Endothelial cell of umbilical vein (primary cell): Measurements from ENCODE around the gene VLDLR. TPM values are rescaled to one million over a fixed set of nuclear protein-coding genes. Genes with fewer than 3 reads are reported as not detected.

ENCODE experiments used
- BruUV-seq: library from RNA; stranded (reverse); fragments of 400-500 nt; replicated peaks from 2 replicates; lab custom pipeline; 2021; lab: Mats Ljungman, UMichigan
- CTCF ChIA-PET: fragments of 300-600, 350-600 bp; sonication (Branson Sonifier 250); formaldehyde crosslinking; loops from one replicate; lab custom pipeline; 2021; ENCODE audit warnings: antibody characterized with exemption, inconsistent platforms; lab: Charles Lee
- POLR2A ChIA-PET: fragments of 300-600, 350-600 bp; sonication (Branson Sonifier 250); formaldehyde crosslinking; loops from one replicate; lab custom pipeline; 2021; ENCODE audit warnings: antibody characterized with exemption, inconsistent platforms; lab: Charles Lee
- DNase-seq: peaks from one replicate; pipeline ENCODE4 v3.0.0-alpha.2; 2011; ENCODE audit warnings: low read depth, low spot score
- FAIRE-seq: peaks from 2 replicates; lab custom pipeline; 2011; peaks lifted over from hg19 to GRCh38; lab: Jason Lieb, UNC
- H2AFZ ChIP-seq: 2 replicates; pipeline ENCODE4 v1.6.0; 2012; ENCODE audit warnings: low read depth, low read length, control low read depth, inconsistent platforms
- H3K27ac ChIP-seq: 2 replicates; pipeline ENCODE4 v1.5.1; 2011; ENCODE audit warnings: low read depth, mild to moderate bottlenecking, control low read depth, low read length, moderate library complexity; ENCODE audit not compliant: insufficient read depth
- H3K27me3 ChIP-seq, 2 experiments: 2 replicates each; pipeline versions ENCODE4 v1.6.0 to v1.6.1; 2011; ENCODE audit warnings: low read length in 2 of 2, mixed read lengths in 1 of 2; ENCODE audit not compliant: control insufficient read depth in 2 of 2, insufficient read depth in 2 of 2
- H3K36me3 ChIP-seq, 2 experiments: 2 replicates in 1 of 2; 3 replicates in 1 of 2; pipeline ENCODE4 v1.5.1; 2011; ENCODE audit warnings: low read length in 2 of 2, mild to moderate bottlenecking in 1 of 2, moderate library complexity in 1 of 2; ENCODE audit not compliant: control insufficient read depth in 2 of 2, insufficient read depth in 2 of 2; ENCODE audit errors: extremely low read depth in 1 of 2
- H3K4me1 ChIP-seq: 3 replicates; pipeline ENCODE4 v1.5.1; 2011; ENCODE audit warnings: mild to moderate bottlenecking, low read length; ENCODE audit not compliant: control insufficient read depth, insufficient read depth; ENCODE audit errors: extremely low read depth
- H3K4me2 ChIP-seq: 2 replicates; pipeline ENCODE4 v1.6.1; 2011; ENCODE audit warnings: low read length, control low read depth, mixed read lengths; ENCODE audit not compliant: insufficient read depth
- H3K4me3 ChIP-seq, 3 experiments: fragments of 200-600 bp in 1 of 3; sonication (generic), shearing (Covaris generic) in 1 of 3; replicated peaks in 1 of 3; 2 replicates each; pipeline ENCODE4 v1.5.1; 2011 to 2016; ENCODE audit warnings: control low read depth in 3 of 3, low read length in 3 of 3, mild to moderate bottlenecking in 2 of 3, inconsistent platforms in 1 of 3, low read depth in 1 of 3, moderate library complexity in 1 of 3; ENCODE audit not compliant: insufficient read depth in 1 of 3
- H3K79me2 ChIP-seq: 2 replicates; pipeline ENCODE4 v1.6.0; 2012; ENCODE audit warnings: low read length, inconsistent platforms; ENCODE audit not compliant: control insufficient read depth, insufficient read depth
- H3K9ac ChIP-seq: replicated peaks from 2 replicates; pipeline ENCODE3; 2011; ENCODE audit warnings: low read length, control low read depth; ENCODE audit not compliant: insufficient read depth; ENCODE audit errors: extremely low read depth
- H3K9me1 ChIP-seq: replicated peaks from 3 replicates; pipeline ENCODE4 v1.6.0; 2011; ENCODE audit warnings: mild to moderate bottlenecking, low read length; ENCODE audit not compliant: control insufficient read depth, insufficient read depth; ENCODE audit errors: extremely low read depth
- H3K9me3 ChIP-seq: replicated peaks from 2 replicates; pipeline ENCODE4 v1.5.1; 2012; ENCODE audit warnings: low read length, inconsistent platforms; ENCODE audit not compliant: control insufficient read depth, insufficient read depth
- H4K20me1 ChIP-seq: replicated peaks from 2 replicates; pipeline ENCODE3; 2011; ENCODE audit warnings: mild to moderate bottlenecking, low read length; ENCODE audit not compliant: control insufficient read depth, insufficient read depth; ENCODE audit errors: extremely low read depth
- CTCF ChIP-seq, 2 donors: IDR thresholded peaks; 1 replicate in 1 of 2; 2 replicates in 1 of 2; pipeline ENCODE4 v1.5.1; 2011; ENCODE audit warnings: low read length in 2 of 2, mild to moderate bottlenecking in 2 of 2, moderate library complexity in 2 of 2, control low read depth in 1 of 2, inconsistent platforms in 1 of 2, low read depth in 1 of 2; ENCODE audit not compliant: insufficient read depth in 1 of 2; ENCODE audit errors: extremely low read depth in 1 of 2
- EZH2 ChIP-seq: IDR thresholded peaks from 2 replicates; pipeline ENCODE4 v1.6.1; 2012; ENCODE audit warnings: borderline replicate concordance, low read depth, mild to moderate bottlenecking, moderate library complexity, low read length, inconsistent platforms; ENCODE audit not compliant: severe bottlenecking
- FOS ChIP-seq: IDR thresholded peaks from 2 replicates; pipeline ENCODE4 v1.6.1; 2011; ENCODE audit warnings: mild to moderate bottlenecking, low read length, moderate library complexity, borderline replicate concordance; ENCODE audit not compliant: insufficient read depth
- GATA2 ChIP-seq: IDR thresholded peaks from 2 replicates; pipeline ENCODE4 v1.7.0; 2011; ENCODE audit warnings: low read depth, mild to moderate bottlenecking, moderate library complexity, mixed read lengths, low read length; ENCODE audit not compliant: insufficient read length, insufficient read depth
- JUN ChIP-seq: IDR thresholded peaks from 2 replicates; pipeline ENCODE4 v1.6.1; 2011; ENCODE audit warnings: borderline replicate concordance, low read depth; ENCODE audit not compliant: insufficient read length, insufficient read depth
- MAX ChIP-seq: IDR thresholded peaks from 2 replicates; pipeline ENCODE4 v1.6.1; 2011; ENCODE audit not compliant: insufficient read depth, insufficient read length
- MYC ChIP-seq: IDR thresholded peaks from one replicate; pipeline ENCODE4 v1.6.1; 2011; ENCODE audit warnings: mild to moderate bottlenecking, low read depth, low read length
- POLR2A ChIP-seq: IDR thresholded peaks from 2 replicates; pipeline ENCODE4 v1.6.1; 2012; ENCODE audit warnings: low read depth, mild to moderate bottlenecking, control low read depth, low read length
- POLR2AphosphoS5 ChIP-seq: IDR thresholded peaks from 2 replicates; pipeline ENCODE4 v1.6.1; 2012; ENCODE audit warnings: low read depth, mild to moderate bottlenecking, control low read depth, low read length, moderate library complexity; ENCODE audit not compliant: insufficient read depth
- dilution Hi-C: fragments of 300-500 bp; cut with MboI; formaldehyde crosslinking; loops from one replicate; pipeline ENCODE4 v1.15.0; 2019; ENCODE audit warnings: low sequenced_read_pairs; ENCODE audit not compliant: extremely low pct_ligation_motif_present
- intact Hi-C: fragments of 100-400 bp; cut with micrococcal nuclease; formaldehyde crosslinking; loops from one replicate; pipeline ENCODE4 v1.10.0; 2022
- polyA plus RNA-seq, 4 experiments: library from polyadenylated mRNA; depleted of rRNA in 3 of 4; stranded (reverse) in 3 of 4; unstranded in 1 of 4; fragments of >200 nt; gene quantifications; 2 replicates each; pipeline versions ENCODE4 v1.2.1 to v1.2.3, GENCODE V29; 2011 to 2012; ENCODE audit warnings: missing spikeins in 1 of 4
- total RNA-seq: library from RNA; stranded (reverse); gene quantifications from 2 replicates; pipeline ENCODE4 v1.2.3, GENCODE V29; 2021

VLDLR gene
- total and polyA plus RNA-seq, 2 donors (not counting 3 experiments of a cell fraction or from before 2014, with no cell fraction given): 0.47 to 2.5 TPM

GRCh38 chr9:2613730-2614271 lies 7.8 kb upstream of the VLDLR start:
- Histone ChIP-seq H3K4me2 (no peak overlapping the region), H3K36me3 (no peaks in the 10 kb centered on the region), H3K27me3 (peaks cover 5% of the 10 kb centered on the region in 2 experiments), H3K9me3 (no peaks in the 10 kb centered on the region), H3K4me1 (no peaks in the 10 kb centered on the region), H3K9ac (no peak overlapping the region), H3K79me2 (no peaks in the 10 kb centered on the region), H2AFZ (no peak overlapping the region), H3K9me1 (no peaks in the 10 kb centered on the region), H4K20me1 (no peaks in the 10 kb centered on the region), H3K27ac (no peak overlapping the region), H3K4me3 (no peak overlapping the region)
- POLR2A ChIA-PET: no interaction called here
- FAIRE-seq (no peak), DNase-seq (no peak)
- intact Hi-C loops: no loop called here
- dilution Hi-C loops: no loop called here
- TF ChIP-seq POLR2AphosphoS5 (no peak), POLR2A (no peak), EZH2 (no peak), GATA2 (no peak), FOS (no peak)
- CTCF ChIA-PET: interaction anchor here (0.7 kb wide), 1 partner anchor 14 kb away, joined by 3 read pairs; no protein-coding TSS in a partner anchor
- BruUV-seq: no TSS peak

GRCh38 chr9:2615497-2615896 lies 6.1 kb upstream of the VLDLR start:
- dilution Hi-C loops (no loop called here), intact Hi-C loops (no loop called here)
- H3K79me2 ChIP-seq: no peaks in the 10 kb centered on the region
- BruUV-seq: no TSS peak
- no peak overlapping the region for H3K4me3 ChIP-seq
- no peaks in the 10 kb centered on the region for H3K4me1 ChIP-seq
- DNase-seq (no peak), FAIRE-seq (no peak)
- CTCF ChIA-PET: no interaction called here
- H3K27me3 ChIP-seq: peaks cover 11 to 16% of the 10 kb centered on the region in 2 experiments
- no peaks in the 10 kb centered on the region for H3K36me3 ChIP-seq
- no peak for TF ChIP-seq POLR2AphosphoS5
- TF ChIP-seq EZH2: no peak
- no peak for TF ChIP-seq FOS
- no peak for TF ChIP-seq CTCF (IDR thresholded peaks at IDR 0.05; ENCODE audit: extremely low read depth in 1 of 2, insufficient read depth in 1 of 2, low read depth in 1 of 2, low read length in 2 of 2)
- no peak for TF ChIP-seq POLR2A
- no peak for TF ChIP-seq MAX
- no peak for TF ChIP-seq MYC
- TF ChIP-seq GATA2: no peak
- no peak for TF ChIP-seq JUN
- POLR2A ChIA-PET: no interaction called here
- H3K9me3 ChIP-seq: no peaks in the 10 kb centered on the region
- no peak overlapping the region for H2AFZ ChIP-seq
- H3K9me1 ChIP-seq: no peaks in the 10 kb centered on the region
- H3K4me2 ChIP-seq: no peak overlapping the region
- H3K27ac ChIP-seq: no peak overlapping the region
- no peak overlapping the region for H3K9ac ChIP-seq
- H4K20me1 ChIP-seq: no peaks in the 10 kb centered on the region
